Neural progenitor cell (in vitro differentiated cells): Measurements from ENCODE around the gene CDK8. TPM values are rescaled to one million over a fixed set of nuclear protein-coding genes. Genes with fewer than 3 reads are reported as not detected.

Source experiments
- DNase-seq: peaks from one replicate; pipeline ENCODE4 v3.0.0-alpha.2; 2016; ENCODE audit warnings: low spot score
- H2AFZ ChIP-seq: fragments of 200-600 bp; sonication (generic); replicated peaks from 2 replicates; pipeline ENCODE4 v1.6.1; 2016; ENCODE audit warnings: antibody characterized with exemption
- H3F3A ChIP-seq: fragments of 200-600 bp; sonication (generic); 2 replicates; pipeline ENCODE4 v1.6.1; 2016; ENCODE audit warnings: antibody characterized with exemption, low read depth
- H3K27ac ChIP-seq: fragments of 200-600 bp; sonication (generic); 2 replicates; pipeline ENCODE4 v1.5.1; 2016; ENCODE audit warnings: mild to moderate bottlenecking
- H3K27me3 ChIP-seq: fragments of 200-600 bp; sonication (generic); 2 replicates; pipeline ENCODE4 v1.6.1; 2016; ENCODE audit warnings: mild to moderate bottlenecking, moderate library complexity
- H3K36me3 ChIP-seq: fragments of 200-600 bp; sonication (generic); 2 replicates; pipeline ENCODE4 v1.5.1; 2016
- H3K4me1 ChIP-seq: fragments of 200-600 bp; sonication (generic); 2 replicates; pipeline ENCODE4 v1.6.1; 2016; ENCODE audit warnings: mixed run types
- H3K4me2 ChIP-seq: fragments of 200-600 bp; sonication (generic); 2 replicates; pipeline ENCODE4 v1.6.1; 2016
- H3K4me3 ChIP-seq: fragments of 200-600 bp; sonication (generic); 2 replicates; pipeline ENCODE4 v1.5.1; 2016
- H3K79me2 ChIP-seq: fragments of 200-600 bp; sonication (generic); 2 replicates; pipeline ENCODE4 v1.6.1; 2016; ENCODE audit warnings: low read depth
- H3K9ac ChIP-seq: fragments of 200-600 bp; sonication (generic); 2 replicates; pipeline ENCODE4 v1.6.1; 2016
- H3K9me3 ChIP-seq: fragments of 200-600 bp; sonication (generic); 2 replicates; pipeline ENCODE4 v1.5.1; 2016; ENCODE audit warnings: low read depth
- H4K20me1 ChIP-seq: fragments of 200-600 bp; sonication (generic); 2 replicates; pipeline ENCODE4 v1.6.1; 2016; ENCODE audit warnings: low read depth
- H3K27ac Mint-ChIP-seq: 3 replicates; pipeline ENCODE4 v1.8.0; 2021; ENCODE audit warnings: mixed read lengths
- H3K27me3 Mint-ChIP-seq: 2 replicates; pipeline ENCODE4 v1.8.0; 2022; ENCODE audit warnings: low read depth, mild to moderate bottlenecking, inconsistent platforms, moderate library complexity, mixed read lengths; ENCODE audit not compliant: insufficient read depth
- H3K36me3 Mint-ChIP-seq: 3 replicates; pipeline ENCODE4 v1.8.0; 2021; ENCODE audit warnings: mixed read lengths
- H3K4me1 Mint-ChIP-seq: 3 replicates; pipeline ENCODE4 v1.8.0; 2021; ENCODE audit warnings: mixed read lengths
- H3K4me3 Mint-ChIP-seq: 3 replicates; pipeline ENCODE4 v1.8.0; 2021; ENCODE audit warnings: mild to moderate bottlenecking, moderate library complexity, mixed read lengths
- H3K9me3 Mint-ChIP-seq: 3 replicates; pipeline ENCODE4 v1.8.0; 2020; ENCODE audit warnings: mixed read lengths
- EZH2 ChIP-seq: fragments of 200-600 bp; sonication (generic); IDR thresholded peaks from 2 replicates; pipeline ENCODE4 v1.6.1; 2017; ENCODE audit warnings: antibody characterized with exemption, mild to moderate bottlenecking, moderate library complexity
- EZH2phosphoT487 ChIP-seq: fragments of 200-600 bp; sonication (generic); IDR thresholded peaks from 2 replicates; pipeline ENCODE4 v1.6.1; 2017; ENCODE audit warnings: antibody characterized with exemption
- total RNA-seq: library from RNA; depleted of rRNA; stranded (reverse); fragments of >200 nt; gene quantifications from 2 replicates; pipeline ENCODE4 v1.2.3, GENCODE V29; 2015; ENCODE audit warnings: low replicate concordance
- TF ChIP-seq, protein P1 (sequence below): fragments of 200-600 bp; sonication (generic); IDR thresholded peaks from 2 replicates; pipeline ENCODE4 v1.5.1; 2017; ENCODE audit warnings: antibody characterized with exemption, mild to moderate bottlenecking

CDK8 gene
- total RNA-seq, 1 donor from 2014 or later: 69.3 TPM

DNA sequence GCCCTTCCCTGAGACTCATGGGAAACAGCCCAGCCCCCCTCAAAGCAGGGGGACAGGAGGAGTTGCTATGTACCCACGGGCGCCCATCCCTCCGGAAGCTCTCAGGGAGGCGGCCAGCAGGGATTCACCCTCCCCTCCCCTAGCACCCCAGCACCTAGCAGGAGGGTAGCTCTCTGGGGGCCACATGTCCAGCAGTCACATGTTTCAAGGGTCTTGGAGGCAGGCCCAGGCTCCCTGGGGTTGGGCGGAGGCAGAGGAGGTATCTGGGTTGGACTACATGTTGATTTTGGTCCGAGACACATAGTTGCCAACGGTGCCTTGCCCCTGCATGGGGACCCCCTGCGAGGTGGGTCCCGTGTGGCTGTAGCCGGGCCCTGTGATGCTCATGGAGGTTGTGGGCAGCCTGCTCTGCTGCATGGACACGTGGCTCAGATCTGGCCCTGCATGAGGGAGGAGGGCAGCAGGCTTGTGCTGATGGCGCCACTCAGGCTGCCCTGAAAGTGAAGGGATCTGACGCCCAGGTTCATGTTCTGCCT lies 24.8 kb upstream of the CDK8 start:
- Mint-ChIP-seq H3K4me3 (no peak overlapping the region), H3K4me1 (no peaks in the 10 kb centered on the region), H3K36me3 (no peaks in the 10 kb centered on the region), H3K27me3 (peaks cover 7% of the 10 kb centered on the region), H3K9me3 (no peaks in the 10 kb centered on the region), H3K27ac (no peak overlapping the region)
- Histone ChIP-seq H3K27ac (no peak overlapping the region), H3F3A (no peaks in the 10 kb centered on the region), H3K36me3 (no peaks in the 10 kb centered on the region), H4K20me1 (no peaks in the 10 kb centered on the region), H3K27me3 (peaks cover 11% of the 10 kb centered on the region), H3K9ac (no peak overlapping the region), H2AFZ (no peak overlapping the region), H3K79me2 (no peaks in the 10 kb centered on the region), H3K4me1 (no peaks in the 10 kb centered on the region), H3K4me2 (no peak overlapping the region), H3K9me3 (no peaks in the 10 kb centered on the region), H3K4me3 (no peak overlapping the region)
- TF ChIP-seq, protein P1, sequence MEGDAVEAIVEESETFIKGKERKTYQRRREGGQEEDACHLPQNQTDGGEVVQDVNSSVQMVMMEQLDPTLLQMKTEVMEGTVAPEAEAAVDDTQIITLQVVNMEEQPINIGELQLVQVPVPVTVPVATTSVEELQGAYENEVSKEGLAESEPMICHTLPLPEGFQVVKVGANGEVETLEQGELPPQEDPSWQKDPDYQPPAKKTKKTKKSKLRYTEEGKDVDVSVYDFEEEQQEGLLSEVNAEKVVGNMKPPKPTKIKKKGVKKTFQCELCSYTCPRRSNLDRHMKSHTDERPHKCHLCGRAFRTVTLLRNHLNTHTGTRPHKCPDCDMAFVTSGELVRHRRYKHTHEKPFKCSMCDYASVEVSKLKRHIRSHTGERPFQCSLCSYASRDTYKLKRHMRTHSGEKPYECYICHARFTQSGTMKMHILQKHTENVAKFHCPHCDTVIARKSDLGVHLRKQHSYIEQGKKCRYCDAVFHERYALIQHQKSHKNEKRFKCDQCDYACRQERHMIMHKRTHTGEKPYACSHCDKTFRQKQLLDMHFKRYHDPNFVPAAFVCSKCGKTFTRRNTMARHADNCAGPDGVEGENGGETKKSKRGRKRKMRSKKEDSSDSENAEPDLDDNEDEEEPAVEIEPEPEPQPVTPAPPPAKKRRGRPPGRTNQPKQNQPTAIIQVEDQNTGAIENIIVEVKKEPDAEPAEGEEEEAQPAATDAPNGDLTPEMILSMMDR: no peak
- no peak for TF ChIP-seq EZH2phosphoT487
- TF ChIP-seq EZH2: no peak
- no peak for DNase-seq

DNA sequence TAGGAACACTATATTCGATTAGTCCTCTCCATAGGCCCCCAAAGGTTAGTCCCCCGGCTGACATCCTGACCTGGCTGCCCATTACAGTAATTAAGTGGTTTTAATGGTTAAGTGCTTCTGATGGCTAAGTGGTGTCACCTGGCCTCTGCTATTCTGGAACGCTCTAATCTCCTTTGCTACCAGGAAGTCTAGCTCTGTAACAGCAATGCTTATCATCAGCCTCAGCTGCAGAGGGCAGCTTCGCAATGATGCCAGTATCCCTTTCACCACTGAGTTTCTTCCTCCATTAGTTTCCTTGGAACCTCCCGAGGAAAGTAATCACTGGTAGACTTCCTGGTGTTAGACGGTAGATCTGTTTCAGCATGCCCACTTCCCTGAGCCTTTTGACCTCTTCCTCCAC lies 23.2 kb upstream of the CDK8 start:
- no peaks in the 10 kb centered on the region for H3K79me2 ChIP-seq
- H3K27ac Mint-ChIP-seq: no peak overlapping the region
- H3K9ac ChIP-seq: no peak overlapping the region
- no peaks in the 10 kb centered on the region for H3K4me1 Mint-ChIP-seq
- H3K27me3 ChIP-seq: peaks cover 2% of the 10 kb centered on the region
- H2AFZ ChIP-seq: no peak overlapping the region
- no peaks in the 10 kb centered on the region for H4K20me1 ChIP-seq
- no peak overlapping the region for H3K27ac ChIP-seq
- H3K4me1 ChIP-seq: no peaks in the 10 kb centered on the region
- H3K27me3 Mint-ChIP-seq: peaks cover 7% of the 10 kb centered on the region
- H3K4me3 ChIP-seq: no peak overlapping the region
- no peaks in the 10 kb centered on the region for H3F3A ChIP-seq
- no peak for DNase-seq
- no peaks in the 10 kb centered on the region for H3K36me3 Mint-ChIP-seq
- no peak for TF ChIP-seq EZH2
- TF ChIP-seq EZH2phosphoT487: no peak
- TF ChIP-seq, protein P1: no peak
- H3K4me3 Mint-ChIP-seq: no peak overlapping the region
- H3K9me3 ChIP-seq: no peaks in the 10 kb centered on the region
- H3K36me3 ChIP-seq: no peaks in the 10 kb centered on the region
- H3K4me2 ChIP-seq: no peak overlapping the region
- H3K9me3 Mint-ChIP-seq: no peaks in the 10 kb centered on the region

DNA sequence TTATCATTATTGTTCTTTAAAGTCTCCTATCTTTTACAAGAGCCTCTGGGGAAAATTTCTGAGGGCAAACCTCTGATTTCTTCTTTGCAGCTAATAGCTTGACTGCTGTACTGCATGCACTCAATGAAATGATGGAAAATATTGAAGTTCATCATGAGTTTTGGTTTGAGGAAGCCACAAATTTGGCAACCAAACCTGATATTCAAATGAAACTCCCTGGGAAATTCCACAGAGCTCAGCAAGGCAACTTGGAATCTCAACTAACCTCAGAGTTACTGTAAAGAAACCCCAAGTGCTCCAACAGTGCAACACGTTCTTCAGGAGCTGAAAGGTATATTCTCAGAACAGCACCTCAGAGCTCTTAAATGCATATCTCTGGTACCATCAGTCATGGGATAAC lies 17.6 kb upstream of the CDK8 start:
- H3K79me2 ChIP-seq: no peaks in the 10 kb centered on the region
- no peaks in the 10 kb centered on the region for H3F3A ChIP-seq
- H2AFZ ChIP-seq: no peak overlapping the region
- H3K36me3 ChIP-seq: no peaks in the 10 kb centered on the region
- no peaks in the 10 kb centered on the region for H3K9me3 ChIP-seq
- TF ChIP-seq EZH2phosphoT487 (no peak), EZH2 (no peak)
- TF ChIP-seq, protein P1: no peak
- no peaks in the 10 kb centered on the region for H3K4me1 ChIP-seq
- no peak for DNase-seq
- H3K4me3 ChIP-seq: no peak overlapping the region
- Mint-ChIP-seq H3K4me3 (no peak overlapping the region), H3K4me1 (no peaks in the 10 kb centered on the region), H3K27me3 (no peaks in the 10 kb centered on the region), H3K9me3 (no peaks in the 10 kb centered on the region), H3K36me3 (no peaks in the 10 kb centered on the region), H3K27ac (no peak overlapping the region)
- no peak overlapping the region for H3K4me2 ChIP-seq
- peaks cover 15% of the 10 kb centered on the region for H3K27me3 ChIP-seq
- no peaks in the 10 kb centered on the region for H4K20me1 ChIP-seq
- H3K9ac ChIP-seq: no peak overlapping the region
- no peak overlapping the region for H3K27ac ChIP-seq
